GM13977 (cell line): ENCODE results near the gene EFNB3.

Experiments used
- DNase-seq: peaks from one replicate; pipeline ENCODE4 v3.0.0; 2012; ENCODE audit warnings: low spot score
- CTCF ChIP-seq: IDR thresholded peaks from 2 replicates; pipeline ENCODE4 v1.5.1; 2012; ENCODE audit warnings: mild to moderate bottlenecking, control low read depth; ENCODE audit not compliant: insufficient read depth; ENCODE audit errors: extremely low read depth, missing control alignments
- in situ Hi-C: fragments of 300-500 bp; cut with MboI; formaldehyde crosslinking; loops from one replicate; pipeline ENCODE4 v1.12.0; 2022; ENCODE audit warnings: low sequenced_read_pairs, low pct_unique_long_range_greater_than_20kb, mixed read lengths, inconsistent platforms; ENCODE audit not compliant: unreplicated experiment

The EFNB3 gene

DNA sequence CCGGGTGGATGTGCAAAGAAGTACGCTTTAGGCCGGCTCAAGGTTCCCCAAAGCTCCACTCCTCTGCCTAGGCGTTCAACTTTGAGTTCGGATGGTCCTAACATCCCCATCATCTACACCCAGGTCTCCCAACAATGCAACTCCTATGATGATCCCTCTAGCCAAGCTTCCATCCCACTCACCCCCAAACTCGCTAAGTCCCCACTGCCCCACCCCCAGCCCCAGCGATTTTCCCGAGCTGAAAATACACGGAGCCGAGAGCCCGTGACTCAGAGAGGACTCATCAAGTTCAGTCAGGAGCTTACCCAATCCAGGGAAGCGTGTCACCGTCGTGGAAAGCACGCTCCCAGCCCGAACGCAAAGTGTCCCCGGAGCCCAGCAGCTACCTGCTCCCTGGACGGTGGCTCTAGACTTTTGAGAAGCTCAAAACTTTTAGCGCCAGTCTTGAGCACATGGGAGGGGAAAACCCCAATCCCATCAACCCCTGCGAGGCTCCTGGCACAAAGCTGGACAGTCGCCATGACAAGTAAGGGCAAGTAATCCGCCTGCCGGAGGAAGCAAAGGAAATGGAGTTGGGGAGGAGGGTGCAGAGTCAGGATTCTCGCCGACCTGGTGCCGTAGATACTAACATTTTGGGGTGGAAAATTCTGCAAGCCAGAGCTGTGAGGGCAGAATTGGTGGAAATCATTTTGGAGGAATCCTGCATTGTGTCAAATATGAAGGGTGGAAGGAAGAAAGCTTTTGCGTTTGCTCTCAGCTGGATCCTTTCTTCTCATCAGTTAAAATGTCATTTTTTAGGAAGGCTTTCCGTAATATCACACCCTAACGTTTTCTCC, 17.7 kb upstream of the EFNB3 start, which contains the start of gene TP53:
TP53 (minus strand) TSS at position 419 of the 836 bp plus-strand sequence. CDS start 10,896 bp downstream, outside the sequence.
- TF ChIP-seq CTCF, result no peak
- peak; percentile 82 for DNase-seq
- in situ Hi-C loops, result no loop called here

GRCh38 chr17:7687908-7688807, 16.8 kb upstream of the EFNB3 start, which contains the start of gene WRAP53:
Gene WRAP53, plus strand, starts transcription at chr17:7688477. Its CDS starts 172 bp downstream, at chr17:7688649.
- peak; percentile 94 for DNase-seq
- in situ Hi-C loops, result no loop called here
- peak; percentile 98 for TF ChIP-seq CTCF

- no peak for TF ChIP-seq CTCF
- DNase-seq, result no peak
- in situ Hi-C loops, result no loop called here
Measured at GRCh38 chr17:7688808-7689316, 16.1 kb upstream of the EFNB3 start.

GRCh38 chr17:7695586-7695985, 9.4 kb upstream of the EFNB3 start:
- in situ Hi-C loops, result no loop called here
- no peak for TF ChIP-seq CTCF

DNA sequence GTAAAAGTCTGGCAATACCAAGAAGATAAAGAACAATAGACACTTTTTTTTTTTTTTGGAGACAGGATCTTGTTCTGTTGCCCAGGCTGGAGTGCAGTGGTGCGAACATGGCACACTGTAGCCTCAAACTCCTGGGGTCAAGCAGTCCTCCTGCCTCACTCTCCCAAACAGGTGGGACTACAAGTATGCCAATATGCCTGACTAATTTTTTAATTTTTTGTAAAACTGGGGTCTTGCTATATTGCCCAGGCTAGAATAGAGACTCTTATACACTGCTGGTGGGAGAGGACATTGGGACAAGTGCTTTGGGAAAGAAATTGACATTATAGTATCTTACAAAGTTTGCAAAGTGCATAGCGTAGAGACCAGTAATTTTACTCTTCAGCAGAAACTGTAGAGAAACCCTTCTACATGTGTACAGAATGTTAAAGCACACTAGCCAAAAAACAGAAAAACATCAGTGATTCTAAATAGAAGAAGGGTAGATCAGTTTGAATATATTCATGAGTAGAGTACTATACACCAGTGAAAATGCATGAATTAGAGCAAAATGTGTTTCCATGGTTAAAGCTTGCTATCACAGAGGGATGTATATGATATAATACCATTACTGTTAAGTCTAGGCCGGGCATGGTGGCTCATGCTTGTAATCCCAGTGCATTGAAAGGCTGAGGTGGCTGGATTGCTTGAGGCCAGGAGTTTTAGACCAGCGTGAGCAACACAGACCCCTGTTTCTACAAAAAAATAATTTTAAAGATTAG, 7.0 kb upstream of the EFNB3 start:
- DNase-seq, result no peak
- in situ Hi-C loops, result no loop called here
- no peak for TF ChIP-seq CTCF

More at GRCh38 chr17:7695586-7695985, 9.4 kb upstream of the EFNB3 start:
- DNase-seq, result no peak
